ENCODE data around the gene PDIA2. TPM values are rescaled to one million over a fixed set of nuclear protein-coding genes. Genes with fewer than 3 reads are reported as not detected.
A peak's percentile ranks its signal among the peaks of the same experiment; 100 is the strongest.

Gene PDIA2
- polyA plus RNA-seq (2012; ENCODE audit: missing spikeins) = not detected

- no peak for FAIRE-seq
- DNase-seq (ENCODE audit: insufficient read length) = no peak
- TF ChIP-seq POLR2A (IDR thresholded peaks at IDR 0.05; ENCODE audit: low read depth, low read length) (no peak), POLR2AphosphoS5 (IDR thresholded peaks at IDR 0.05; ENCODE audit: low read depth, low read length) (no peak), TAF1 (IDR thresholded peaks at IDR 0.05; ENCODE audit: borderline replicate concordance, low read depth, low read length) (no peak)
These were observed at the start of gene PDIA2 for GRCh38 chr16:283033-283805. Gene PDIA2 (plus strand): TSS chr16:283164. CDS start chr16:283170, 6 bp downstream.

GRCh38 chr16:234468-235305, 48.3 kb upstream of the PDIA2 start, which contains the start of gene FAM234A:
Gene FAM234A (plus strand): TSS chr16:234821. CDS start chr16:254414, 19,593 bp downstream.
- peak; percentile 87; the same call in 1 of the 2 replicates for TF ChIP-seq POLR2A (IDR thresholded peaks at IDR 0.05; ENCODE audit: low read depth, low read length)
- TF ChIP-seq TAF1 (IDR thresholded peaks at IDR 0.05; ENCODE audit: borderline replicate concordance, low read depth, low read length) = no peak
- TF ChIP-seq POLR2AphosphoS5 (IDR thresholded peaks at IDR 0.05; ENCODE audit: low read depth, low read length) = peak; percentile 78
- FAIRE-seq (peak; percentile 99), DNase-seq (ENCODE audit: insufficient read length) (peak; percentile 92)

GRCh38 chr16:239948-240277, 43.1 kb upstream of the PDIA2 start:
- no peak for FAIRE-seq
- TF ChIP-seq POLR2AphosphoS5 (IDR thresholded peaks at IDR 0.05; ENCODE audit: low read depth, low read length) = no peak
- TF ChIP-seq POLR2A (IDR thresholded peaks at IDR 0.05; ENCODE audit: low read depth, low read length) = no peak
- no peak for TF ChIP-seq TAF1 (IDR thresholded peaks at IDR 0.05; ENCODE audit: borderline replicate concordance, low read depth, low read length)
- no peak for DNase-seq (ENCODE audit: insufficient read length)

- DNase-seq (ENCODE audit: insufficient read length) = no peak
- FAIRE-seq = no peak
- TF ChIP-seq TAF1 (IDR thresholded peaks at IDR 0.05; ENCODE audit: borderline replicate concordance, low read depth, low read length) (no peak), POLR2AphosphoS5 (IDR thresholded peaks at IDR 0.05; ENCODE audit: low read depth, low read length) (no peak), POLR2A (IDR thresholded peaks at IDR 0.05; ENCODE audit: low read depth, low read length) (no peak)
These were observed 42.4 kb upstream of the PDIA2 start for GRCh38 chr16:240559-240958.

GRCh38 chr16:242281-242680, 40.7 kb upstream of the PDIA2 start:
- DNase-seq (ENCODE audit: insufficient read length) (no peak), FAIRE-seq (no peak)
- no peak for TF ChIP-seq POLR2AphosphoS5 (IDR thresholded peaks at IDR 0.05; ENCODE audit: low read depth, low read length)
- TF ChIP-seq TAF1 (IDR thresholded peaks at IDR 0.05; ENCODE audit: borderline replicate concordance, low read depth, low read length) = no peak
- no peak for TF ChIP-seq POLR2A (IDR thresholded peaks at IDR 0.05; ENCODE audit: low read depth, low read length)

GRCh38 chr16:243348-243747, 39.6 kb upstream of the PDIA2 start:
- FAIRE-seq (no peak), DNase-seq (ENCODE audit: insufficient read length) (no peak)
- TF ChIP-seq POLR2AphosphoS5 (IDR thresholded peaks at IDR 0.05; ENCODE audit: low read depth, low read length) (no peak), TAF1 (IDR thresholded peaks at IDR 0.05; ENCODE audit: borderline replicate concordance, low read depth, low read length) (no peak), POLR2A (IDR thresholded peaks at IDR 0.05; ENCODE audit: low read depth, low read length) (no peak)

GRCh38 chr16:245105-245504, 37.9 kb upstream of the PDIA2 start:
- no peak for DNase-seq (ENCODE audit: insufficient read length)
- FAIRE-seq = no peak
- TF ChIP-seq POLR2A (IDR thresholded peaks at IDR 0.05; ENCODE audit: low read depth, low read length) (no peak), TAF1 (IDR thresholded peaks at IDR 0.05; ENCODE audit: borderline replicate concordance, low read depth, low read length) (no peak), POLR2AphosphoS5 (IDR thresholded peaks at IDR 0.05; ENCODE audit: low read depth, low read length) (no peak)

GRCh38 chr16:247027-247426, 35.9 kb upstream of the PDIA2 start:
- FAIRE-seq = no peak
- TF ChIP-seq POLR2A (IDR thresholded peaks at IDR 0.05; ENCODE audit: low read depth, low read length) = no peak
- TF ChIP-seq TAF1 (IDR thresholded peaks at IDR 0.05; ENCODE audit: borderline replicate concordance, low read depth, low read length) = no peak
- no peak for TF ChIP-seq POLR2AphosphoS5 (IDR thresholded peaks at IDR 0.05; ENCODE audit: low read depth, low read length)
- no peak for DNase-seq (ENCODE audit: insufficient read length)

GRCh38 chr16:249431-249830, 33.5 kb upstream of the PDIA2 start:
- DNase-seq (ENCODE audit: insufficient read length) (no peak), FAIRE-seq (no peak)
- TF ChIP-seq TAF1 (IDR thresholded peaks at IDR 0.05; ENCODE audit: borderline replicate concordance, low read depth, low read length) = no peak
- TF ChIP-seq POLR2A (IDR thresholded peaks at IDR 0.05; ENCODE audit: low read depth, low read length) = no peak
- no peak for TF ChIP-seq POLR2AphosphoS5 (IDR thresholded peaks at IDR 0.05; ENCODE audit: low read depth, low read length)

- peak; percentile 63 for DNase-seq (ENCODE audit: insufficient read length)
- TF ChIP-seq TAF1 (IDR thresholded peaks at IDR 0.05; ENCODE audit: borderline replicate concordance, low read depth, low read length) = no peak
- TF ChIP-seq POLR2AphosphoS5 (IDR thresholded peaks at IDR 0.05; ENCODE audit: low read depth, low read length) = no peak
- no peak for TF ChIP-seq POLR2A (IDR thresholded peaks at IDR 0.05; ENCODE audit: low read depth, low read length)
- peak; percentile 88 for FAIRE-seq
These were observed 30.3 kb upstream of the PDIA2 start for GRCh38 chr16:252366-253337.
